Measurements from ENCODE around the gene WDR31.
"Not testable (repeated sequence)": the region's sequence is repeated elsewhere in the genome, so short reads cannot be mapped to it uniquely, and the experiment has no call there.

The WDR31 gene

GRCh38 chr9:113386571-113387393 is 46.7 kb upstream of the WDR31 start:
- H2BK120ac ChIP-seq (ENCODE audit: low read depth, low read length), result no peak overlapping the region
- H4K8ac ChIP-seq (ENCODE audit: low read depth, low read length), result no peak overlapping the region
- peaks cover 28 to 55% of the 10 kb centered on the region in 2 donors for H3K36me3 ChIP-seq (replicated peaks in 1 of 2; ENCODE audit: control insufficient read depth in 2 of 2, insufficient read depth in 2 of 2, low read length in 2 of 2)
- no peak for DNase-seq (ENCODE audit: low spot score)
- no peak overlapping the region for H3K4me3 ChIP-seq (ENCODE audit: low read length in 2 of 2)
- H3K9me3 ChIP-seq (replicated peaks in 1 of 2; ENCODE audit: control insufficient read depth in 2 of 2, insufficient read depth in 1 of 2, low read depth in 1 of 2, low read length in 2 of 2), result no peaks in the 10 kb centered on the region
- H3K23ac ChIP-seq (ENCODE audit: low read depth, low read length, poor library complexity), result no peak overlapping the region
- no peak overlapping the region for H2AFZ ChIP-seq (ENCODE audit: low read length)
- no peak overlapping the region for H2BK12ac ChIP-seq (ENCODE audit: low read length)
- no peak overlapping the region for H3K4me2 ChIP-seq (ENCODE audit: insufficient read depth, low read length, poor library complexity, severe bottlenecking)
- H3K18ac ChIP-seq (ENCODE audit: low read length), result no peak overlapping the region
- H3K4me1 ChIP-seq (ENCODE audit: control insufficient read depth in 2 of 2, insufficient read depth in 1 of 2, low read depth in 1 of 2, low read length in 2 of 2), result no peaks in the 10 kb centered on the region
- H2BK5ac ChIP-seq (ENCODE audit: low read length), result no peak overlapping the region
- H3K79me1 ChIP-seq (ENCODE audit: low read depth, low read length), result no peaks in the 10 kb centered on the region
- H3K4ac ChIP-seq (ENCODE audit: low read length), result no peak overlapping the region
- no peak overlapping the region for H3K27ac ChIP-seq (replicated peaks; ENCODE audit: low read length)
- H2BK15ac ChIP-seq (ENCODE audit: low read length), result no peak overlapping the region
- H2AK5ac ChIP-seq (ENCODE audit: low read depth, low read length), result no peak overlapping the region
- H3K27me3 ChIP-seq (ENCODE audit: control insufficient read depth in 3 of 3, insufficient read depth in 3 of 3, low read depth in 1 of 3, low read length in 3 of 3), result no peaks in the 10 kb centered on the region
- no peak overlapping the region for H4K91ac ChIP-seq (ENCODE audit: low read depth, low read length, poor library complexity)
- H3K9ac ChIP-seq (ENCODE audit: low read depth, low read length, poor library complexity), result no peak overlapping the region
- no peak overlapping the region for H3K14ac ChIP-seq (ENCODE audit: low read length)
- 100% methylated on average over 2 of the region's 4 CpGs; no CpG with 5 or more reads in 1 of the 2 donors for WGBS, 2 donors (ENCODE audit: extremely low coverage in 2 of 2, insufficient read length in 2 of 2, insufficient replicate concordance in 1 of 2)

GRCh38 chr9:113381909-113382411 is 41.9 kb upstream of the WDR31 start:
- Histone ChIP-seq H3K14ac (ENCODE audit: low read length) (no peak overlapping the region), H3K4me1 (ENCODE audit: control insufficient read depth in 2 of 2, insufficient read depth in 1 of 2, low read depth in 1 of 2, low read length in 2 of 2) (no peaks in the 10 kb centered on the region), H2BK12ac (ENCODE audit: low read length) (no peak overlapping the region), H3K23ac (ENCODE audit: low read depth, low read length, poor library complexity) (no peak overlapping the region), H3K4me3 (ENCODE audit: low read length in 2 of 2) (no peak overlapping the region), H3K27ac (replicated peaks; ENCODE audit: low read length) (no peak overlapping the region), H2BK120ac (ENCODE audit: low read depth, low read length) (no peak overlapping the region), H3K4ac (ENCODE audit: low read length) (no peak overlapping the region), H3K18ac (ENCODE audit: low read length) (no peak overlapping the region), H2AFZ (ENCODE audit: low read length) (no peak overlapping the region), H3K9me3 (replicated peaks in 1 of 2; ENCODE audit: control insufficient read depth in 2 of 2, insufficient read depth in 1 of 2, low read depth in 1 of 2, low read length in 2 of 2) (no peaks in the 10 kb centered on the region), H3K36me3 (replicated peaks in 1 of 2; ENCODE audit: control insufficient read depth in 2 of 2, insufficient read depth in 2 of 2, low read length in 2 of 2) (peaks cover under 1 to 9% of the 10 kb centered on the region in 2 donors), H3K79me1 (ENCODE audit: low read depth, low read length) (no peaks in the 10 kb centered on the region), H2AK5ac (ENCODE audit: low read depth, low read length) (no peak overlapping the region), H4K8ac (ENCODE audit: low read depth, low read length) (no peak overlapping the region), H4K91ac (ENCODE audit: low read depth, low read length, poor library complexity) (no peak overlapping the region), H3K4me2 (ENCODE audit: insufficient read depth, low read length, poor library complexity, severe bottlenecking) (no peak overlapping the region), H2BK15ac (ENCODE audit: low read length) (no peak overlapping the region), H3K27me3 (ENCODE audit: control insufficient read depth in 3 of 3, insufficient read depth in 3 of 3, low read depth in 1 of 3, low read length in 3 of 3) (peaks cover 0 to 3% (median 0%) of the 10 kb centered on the region in 3 experiments), H3K9ac (ENCODE audit: low read depth, low read length, poor library complexity) (no peak overlapping the region), H2BK5ac (ENCODE audit: low read length) (no peak overlapping the region)
- no peak for DNase-seq (ENCODE audit: low spot score)
- WGBS, 2 donors (ENCODE audit: extremely low coverage in 2 of 2, insufficient read length in 2 of 2, insufficient replicate concordance in 1 of 2), result no CpG with 5 or more reads among the region's 8 CpGs

- not testable (repeated sequence) for H3K36me3 ChIP-seq (replicated peaks in 1 of 2; ENCODE audit: control insufficient read depth in 2 of 2, insufficient read depth in 2 of 2, low read length in 2 of 2); H3K9me3 ChIP-seq (replicated peaks in 1 of 2; ENCODE audit: control insufficient read depth in 2 of 2, insufficient read depth in 1 of 2, low read depth in 1 of 2, low read length in 2 of 2); H4K91ac ChIP-seq (ENCODE audit: low read depth, low read length, poor library complexity); H2AK5ac ChIP-seq (ENCODE audit: low read depth, low read length); H3K27ac ChIP-seq (replicated peaks; ENCODE audit: low read length); H3K79me1 ChIP-seq (ENCODE audit: low read depth, low read length); H3K18ac ChIP-seq (ENCODE audit: low read length); H3K4me2 ChIP-seq (ENCODE audit: insufficient read depth, low read length, poor library complexity, severe bottlenecking); H3K9ac ChIP-seq (ENCODE audit: low read depth, low read length, poor library complexity); H3K4me1 ChIP-seq (ENCODE audit: control insufficient read depth in 2 of 2, insufficient read depth in 1 of 2, low read depth in 1 of 2, low read length in 2 of 2); H3K4ac ChIP-seq (ENCODE audit: low read length); DNase-seq (ENCODE audit: low spot score); H3K4me3 ChIP-seq (ENCODE audit: low read length in 2 of 2); H3K27me3 ChIP-seq (ENCODE audit: control insufficient read depth in 3 of 3, insufficient read depth in 3 of 3, low read depth in 1 of 3, low read length in 3 of 3); H3K14ac ChIP-seq (ENCODE audit: low read length); H2BK15ac ChIP-seq (ENCODE audit: low read length); H2BK120ac ChIP-seq (ENCODE audit: low read depth, low read length); H4K8ac ChIP-seq (ENCODE audit: low read depth, low read length); H2AFZ ChIP-seq (ENCODE audit: low read length); H2BK12ac ChIP-seq (ENCODE audit: low read length); H3K23ac ChIP-seq (ENCODE audit: low read depth, low read length, poor library complexity); H2BK5ac ChIP-seq (ENCODE audit: low read length)
- no CpG with 5 or more reads among the region's 7 CpGs for WGBS, 2 donors (ENCODE audit: extremely low coverage in 2 of 2, insufficient read length in 2 of 2, insufficient replicate concordance in 1 of 2)
These were observed 41.4 kb upstream of the WDR31 start for GRCh38 chr9:113381441-113381840.

- Histone ChIP-seq H3K14ac (ENCODE audit: low read length) (no peak overlapping the region), H2BK12ac (ENCODE audit: low read length) (no peak overlapping the region), H2BK5ac (ENCODE audit: low read length) (no peak overlapping the region), H3K9me3 (replicated peaks in 1 of 2; ENCODE audit: control insufficient read depth in 2 of 2, insufficient read depth in 1 of 2, low read depth in 1 of 2, low read length in 2 of 2) (no peaks in the 10 kb centered on the region), H3K4me2 (ENCODE audit: insufficient read depth, low read length, poor library complexity, severe bottlenecking) (no peak overlapping the region), H3K4me1 (ENCODE audit: control insufficient read depth in 2 of 2, insufficient read depth in 1 of 2, low read depth in 1 of 2, low read length in 2 of 2) (no peaks in the 10 kb centered on the region), H3K36me3 (replicated peaks in 1 of 2; ENCODE audit: control insufficient read depth in 2 of 2, insufficient read depth in 2 of 2, low read length in 2 of 2) (peaks cover 0 to 3% of the 10 kb centered on the region in 2 donors), H2BK15ac (ENCODE audit: low read length) (no peak overlapping the region), H3K27me3 (ENCODE audit: control insufficient read depth in 3 of 3, insufficient read depth in 3 of 3, low read depth in 1 of 3, low read length in 3 of 3) (peaks cover 0 to 3% (median 0%) of the 10 kb centered on the region in 3 experiments), H3K18ac (ENCODE audit: low read length) (no peak overlapping the region), H2AK5ac (ENCODE audit: low read depth, low read length) (no peak overlapping the region), H4K91ac (ENCODE audit: low read depth, low read length, poor library complexity) (no peak overlapping the region), H3K23ac (ENCODE audit: low read depth, low read length, poor library complexity) (no peak overlapping the region), H2AFZ (ENCODE audit: low read length) (peak overlapping the region; percentile 4), H3K27ac (replicated peaks; ENCODE audit: low read length) (no peak overlapping the region), H2BK120ac (ENCODE audit: low read depth, low read length) (no peak overlapping the region), H4K8ac (ENCODE audit: low read depth, low read length) (peak overlapping the region; percentile 65), H3K79me1 (ENCODE audit: low read depth, low read length) (no peaks in the 10 kb centered on the region), H3K4me3 (ENCODE audit: low read length in 2 of 2) (no peak overlapping the region), H3K4ac (ENCODE audit: low read length) (no peak overlapping the region), H3K9ac (ENCODE audit: low read depth, low read length, poor library complexity) (no peak overlapping the region)
- DNase-seq (ENCODE audit: low spot score), result no peak
- WGBS, 2 donors (ENCODE audit: extremely low coverage in 2 of 2, insufficient read length in 2 of 2, insufficient replicate concordance in 1 of 2), result no CpG with 5 or more reads among the region's 1 CpG
These were observed 40.8 kb upstream of the WDR31 start for GRCh38 chr9:113380869-113381378.
